NT2/D1 (cell line): ENCODE results near the gene SH2D6.

Experiments
- DNase-seq: peaks from one replicate; pipeline ENCODE4 v3.0.0-alpha.2; 2011; ENCODE audit warnings: low read depth, low spot score
- H3K27me3 ChIP-seq: 2 replicates; pipeline ENCODE4 v1.6.0; 2011; ENCODE audit warnings: mild to moderate bottlenecking; ENCODE audit not compliant: insufficient read length, insufficient read depth
- H3K36me3 ChIP-seq: 2 replicates; pipeline ENCODE4 v1.6.1; 2011; ENCODE audit warnings: mild to moderate bottlenecking, low read length, mixed read lengths; ENCODE audit not compliant: insufficient read depth, insufficient read length
- H3K4me1 ChIP-seq: 2 replicates; pipeline ENCODE4 v1.5.1; 2011; ENCODE audit not compliant: insufficient read depth, insufficient read length
- H3K4me3 ChIP-seq: 2 replicates; pipeline ENCODE4 v1.5.1; 2011; ENCODE audit warnings: low read depth; ENCODE audit not compliant: insufficient read length
- H3K9ac ChIP-seq: 2 replicates; pipeline ENCODE4 v1.6.0; 2011; ENCODE audit warnings: low read depth; ENCODE audit not compliant: insufficient read length
- H3K9me3 ChIP-seq: 2 replicates; pipeline ENCODE4 v1.5.1; 2011; ENCODE audit warnings: mild to moderate bottlenecking, low read length; ENCODE audit not compliant: insufficient read depth
- SUZ12 ChIP-seq: IDR thresholded peaks from 2 replicates; pipeline ENCODE4 v1.6.1; 2011; ENCODE audit not compliant: insufficient read length, insufficient read depth; ENCODE audit errors: extremely low read depth
- YY1 ChIP-seq: IDR thresholded peaks from 2 replicates; pipeline ENCODE4 v1.6.1; 2011; ENCODE audit not compliant: insufficient read length, insufficient read depth
- ZNF274 ChIP-seq: IDR thresholded peaks from 2 replicates; pipeline ENCODE4 v1.6.1; 2011; ENCODE audit warnings: mild to moderate bottlenecking, low read depth, low read length

SH2D6 gene

DNA sequence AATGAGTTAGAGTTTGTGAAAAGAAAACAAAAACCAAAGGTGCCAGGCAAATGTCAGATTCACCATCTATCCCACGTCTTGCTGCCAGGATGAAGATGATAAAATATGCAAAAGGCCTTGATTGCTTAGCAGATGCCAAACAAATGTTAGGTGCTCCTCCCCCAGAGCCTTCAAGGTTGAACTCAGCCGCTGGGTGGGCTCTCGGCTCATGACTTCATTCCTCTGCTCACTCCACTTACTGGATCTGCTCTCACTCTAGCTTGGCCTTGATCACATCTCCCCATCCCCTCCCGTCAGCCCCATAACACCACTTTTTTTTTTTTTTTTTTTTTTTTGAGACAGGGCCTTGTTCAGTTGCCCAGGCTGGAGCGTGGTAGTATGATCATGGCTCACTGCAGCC is 38.5 kb downstream of the SH2D6 start:
- DNase-seq: no peak
- TF ChIP-seq YY1: no peak
- no peak for TF ChIP-seq SUZ12
- no peak for TF ChIP-seq ZNF274
- no peaks in the 10 kb centered on the region; the same call in 1 of the 2 replicates for H3K9me3 ChIP-seq
- H3K27me3 ChIP-seq: no peaks in the 10 kb centered on the region
- no peaks in the 10 kb centered on the region for H3K36me3 ChIP-seq
- no peak overlapping the region for H3K4me3 ChIP-seq
- no peak overlapping the region for H3K9ac ChIP-seq
- H3K4me1 ChIP-seq: peaks cover 4% of the 10 kb centered on the region

GRCh38 chr2:85457877-85458316 is 39.4 kb downstream of the SH2D6 start:
- H3K27me3 ChIP-seq: no peaks in the 10 kb centered on the region
- peaks cover 4% of the 10 kb centered on the region for H3K4me1 ChIP-seq
- no peak overlapping the region for H3K4me3 ChIP-seq
- H3K36me3 ChIP-seq: no peaks in the 10 kb centered on the region
- H3K9me3 ChIP-seq: no peaks in the 10 kb centered on the region; the same call in 1 of the 2 replicates
- no peak for DNase-seq
- no peak for TF ChIP-seq SUZ12
- TF ChIP-seq YY1: no peak
- no peak for TF ChIP-seq ZNF274
- H3K9ac ChIP-seq: no peak overlapping the region

DNA sequence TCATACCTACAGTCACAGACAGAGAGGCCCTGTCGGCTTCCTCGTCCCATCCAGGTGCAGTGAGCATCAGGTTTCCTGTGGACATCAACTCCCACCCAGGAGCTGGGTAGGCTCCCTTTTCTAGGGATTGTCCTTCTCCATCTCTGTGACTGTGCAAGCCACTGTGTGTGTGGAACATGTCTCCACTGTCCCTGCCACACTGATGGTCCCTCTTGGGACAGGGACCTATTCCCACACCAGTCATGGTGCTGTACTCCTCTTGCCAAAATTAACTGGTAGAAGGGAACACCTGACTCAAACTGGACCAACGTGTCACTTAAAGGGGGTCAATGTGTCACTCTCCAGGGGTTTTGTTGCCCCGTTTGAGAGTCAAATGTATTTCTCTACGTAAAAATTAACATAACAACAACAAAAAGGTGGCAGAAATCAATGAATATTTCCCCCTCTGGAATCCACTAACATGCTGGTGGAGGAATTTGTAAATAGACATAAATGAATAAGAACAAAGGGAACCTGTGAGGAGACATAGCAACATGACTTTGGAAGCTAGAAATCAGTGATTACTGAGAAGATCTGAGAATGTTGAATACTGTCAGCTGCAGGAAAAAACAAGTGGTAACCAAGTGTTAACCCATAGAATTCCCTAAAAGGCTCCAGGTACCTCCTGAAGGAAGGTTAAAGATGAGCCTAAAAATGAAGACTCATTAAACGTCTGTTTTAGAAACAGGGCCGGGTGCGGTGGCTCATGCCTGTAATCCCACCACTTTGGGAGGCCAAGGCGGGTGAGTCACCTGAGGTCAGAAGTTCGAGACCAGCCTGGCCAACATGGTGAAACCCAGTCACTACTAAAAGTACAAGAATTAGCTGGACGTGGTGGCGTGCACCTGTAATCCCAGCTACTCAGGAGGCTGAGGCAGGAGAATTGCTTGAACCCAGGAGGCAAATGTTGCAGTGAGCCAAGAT is 40.4 kb downstream of the SH2D6 start:
- Histone ChIP-seq H3K36me3 (no peaks in the 10 kb centered on the region), H3K4me3 (no peak overlapping the region), H3K9me3 (no peaks in the 10 kb centered on the region; the same call in 1 of the 2 replicates), H3K9ac (no peak overlapping the region), H3K4me1 (peaks cover 4% of the 10 kb centered on the region), H3K27me3 (no peaks in the 10 kb centered on the region)
- peak; percentile 62 for DNase-seq
- no peak for TF ChIP-seq ZNF274
- TF ChIP-seq SUZ12: no peak
- TF ChIP-seq YY1: no peak

DNA sequence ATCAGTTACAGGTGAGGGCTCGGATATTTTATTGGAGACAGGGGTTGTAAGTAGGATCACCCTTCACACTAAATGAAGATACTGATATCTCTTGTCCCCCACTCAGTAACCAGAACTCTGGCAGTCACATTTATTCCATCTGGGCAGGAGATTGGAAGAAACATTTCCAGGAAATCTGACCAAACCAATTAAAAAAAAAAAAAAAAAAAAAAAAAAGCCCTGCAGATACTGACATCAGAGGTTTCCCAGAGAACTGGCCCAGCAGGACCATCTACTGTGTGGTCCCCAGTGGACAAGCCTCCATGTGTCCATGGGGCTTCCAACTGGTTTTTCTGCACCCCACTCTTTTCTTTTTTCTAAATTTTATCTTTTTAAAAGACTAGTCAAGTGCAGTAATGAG is 41.3 kb downstream of the SH2D6 start:
- DNase-seq: no peak
- no peak for TF ChIP-seq ZNF274
- TF ChIP-seq SUZ12: no peak
- TF ChIP-seq YY1: no peak
- Histone ChIP-seq H3K36me3 (no peaks in the 10 kb centered on the region), H3K4me1 (peaks cover 4% of the 10 kb centered on the region), H3K4me3 (no peak overlapping the region), H3K9ac (no peak overlapping the region), H3K27me3 (no peaks in the 10 kb centered on the region), H3K9me3 (no peaks in the 10 kb centered on the region; the same call in 1 of the 2 replicates)

DNA sequence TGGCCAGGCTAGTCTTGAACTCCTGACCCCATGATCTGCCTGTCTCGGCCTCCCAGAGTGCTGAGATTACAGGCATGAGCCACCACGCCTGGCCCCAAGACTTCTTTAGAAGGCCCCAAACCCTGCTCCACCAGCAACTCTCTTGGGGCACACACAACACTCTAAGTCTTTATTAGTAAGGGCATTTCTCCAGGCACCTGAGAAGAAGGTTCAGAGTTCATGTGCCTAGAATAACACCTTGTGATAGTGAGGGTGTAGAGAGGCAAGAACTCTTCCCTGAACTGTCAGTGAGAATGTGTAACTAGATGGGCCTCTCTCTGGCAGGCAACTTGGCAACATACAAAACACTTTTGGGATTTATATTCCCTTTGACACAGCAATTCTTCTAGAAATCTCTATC is 43.8 kb downstream of the SH2D6 start:
- H3K9me3 ChIP-seq: no peaks in the 10 kb centered on the region
- H3K27me3 ChIP-seq: no peaks in the 10 kb centered on the region
- H3K4me1 ChIP-seq: peaks cover 1% of the 10 kb centered on the region
- DNase-seq: no peak
- no peak overlapping the region for H3K4me3 ChIP-seq
- TF ChIP-seq ZNF274 (no peak), YY1 (no peak), SUZ12 (no peak)
- no peak overlapping the region for H3K9ac ChIP-seq
- no peaks in the 10 kb centered on the region for H3K36me3 ChIP-seq

DNA sequence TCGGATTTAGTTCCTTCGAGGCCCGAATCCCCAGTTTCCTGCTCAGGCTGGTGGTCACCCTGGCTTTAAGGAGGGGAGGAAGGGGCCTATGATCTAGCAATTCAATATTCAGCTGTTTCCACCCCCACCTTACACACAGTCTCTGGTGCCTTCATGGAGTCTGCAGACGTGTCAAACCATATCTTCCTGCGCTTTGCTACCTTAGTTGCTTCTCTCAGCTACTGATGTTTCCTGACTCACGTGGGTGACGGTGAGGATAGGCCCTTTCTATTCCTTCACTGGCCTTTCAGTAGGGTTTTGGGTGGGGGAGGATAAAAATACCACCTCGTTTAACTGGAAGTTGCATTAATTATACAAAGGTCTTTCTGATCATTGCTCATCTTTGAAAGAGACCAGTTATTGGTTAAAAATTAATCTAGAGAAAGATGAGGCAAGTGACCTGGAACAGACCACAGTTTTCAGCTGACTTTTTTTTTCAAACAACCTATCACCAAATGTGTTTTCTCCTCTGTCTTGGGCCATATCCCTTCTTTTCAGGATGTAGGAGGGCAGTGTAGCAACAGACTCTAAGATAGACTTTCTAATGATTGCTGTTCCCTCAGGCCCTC is 49.7 kb downstream of the SH2D6 start:
- peaks cover 2% of the 10 kb centered on the region for H3K4me1 ChIP-seq
- DNase-seq: no peak
- no peaks in the 10 kb centered on the region for H3K27me3 ChIP-seq
- no peak overlapping the region for H3K4me3 ChIP-seq
- no peak for TF ChIP-seq SUZ12
- no peak for TF ChIP-seq ZNF274
- no peak for TF ChIP-seq YY1
- H3K9ac ChIP-seq: no peak overlapping the region
- H3K36me3 ChIP-seq: no peaks in the 10 kb centered on the region
- no peaks in the 10 kb centered on the region for H3K9me3 ChIP-seq
